Activated naive CD4-positive, alpha-beta T cell treated with anti-CD3 and anti-CD28 coated beads for 36 hours (primary cell): ENCODE data around the gene MICALL1. TPM values are rescaled to one million over a fixed set of nuclear protein-coding genes. Genes with fewer than 3 reads are reported as not detected.
"Not testable (repeated sequence)": the region's sequence is repeated elsewhere in the genome, so short reads cannot be mapped to it uniquely, and the experiment has no call there.

Source experiments
- CTCF ChIA-PET: fragments of 350-600 bp; sonication (Branson Sonifier 250); formaldehyde crosslinking; loops from one replicate; lab custom pipeline; 2021; ENCODE audit warnings: antibody characterized with exemption; lab: Charles Lee
- DNase-seq: peaks from one replicate; pipeline ENCODE4 v3.0.0-alpha.2; 2020
- H3K27ac Mint-ChIP-seq: one replicate; pipeline ENCODE4 v1.8.0; 2021; ENCODE audit warnings: mild to moderate bottlenecking, mixed read lengths
- H3K27me3 Mint-ChIP-seq: one replicate; pipeline ENCODE4 v1.8.0; 2021; ENCODE audit warnings: low read depth, mixed read lengths
- H3K36me3 Mint-ChIP-seq: one replicate; pipeline ENCODE4 v1.8.0; 2021; ENCODE audit warnings: low read depth, mixed read lengths
- H3K4me1 Mint-ChIP-seq: one replicate; pipeline ENCODE4 v1.8.0; 2021; ENCODE audit warnings: low read depth, mixed read lengths
- H3K4me3 Mint-ChIP-seq: one replicate; pipeline ENCODE4 v1.8.0; 2021; ENCODE audit warnings: mild to moderate bottlenecking, moderate library complexity, mixed read lengths
- H3K9me3 Mint-ChIP-seq: one replicate; pipeline ENCODE4 v1.8.0; 2021; ENCODE audit warnings: mixed read lengths
- intact Hi-C: fragments of 100-400 bp; cut with micrococcal nuclease; formaldehyde crosslinking; loops from one replicate; pipeline ENCODE4 v1.15.1; 2023
- total RNA-seq, 2 experiments: library from RNA; stranded (reverse); gene quantifications; one replicate each; pipeline ENCODE4 v1.2.3, GENCODE V29; 2021

MICALL1 gene
- total RNA-seq, 2 experiments from 2014 or later: 12.0 to 12.9 TPM

GRCh38 chr22:37932401-37932800, 26.3 kb downstream of the MICALL1 start:
- no peak overlapping the region for H3K4me3 Mint-ChIP-seq
- no peaks in the 10 kb centered on the region for H3K27me3 Mint-ChIP-seq
- DNase-seq: no peak
- H3K36me3 Mint-ChIP-seq: no peaks in the 10 kb centered on the region
- H3K27ac Mint-ChIP-seq: no peak overlapping the region
- no peaks in the 10 kb centered on the region for H3K9me3 Mint-ChIP-seq
- H3K4me1 Mint-ChIP-seq: peaks cover 12% of the 10 kb centered on the region
- CTCF ChIA-PET: interaction anchor here (1.0 to 5.5 kb wide), 5 partner anchors 14 to 115 kb away, joined by 3 to 39 read pairs (median 4); partner anchors contain the start of gene MICALL1
- intact Hi-C loops: no loop called here

- intact Hi-C loops: no loop called here
- no peaks in the 10 kb centered on the region for H3K27me3 Mint-ChIP-seq
- H3K27ac Mint-ChIP-seq: no peak overlapping the region
- no peak overlapping the region for H3K4me3 Mint-ChIP-seq
- DNase-seq: no peak
- H3K9me3 Mint-ChIP-seq: no peaks in the 10 kb centered on the region
- H3K36me3 Mint-ChIP-seq: peaks cover 2% of the 10 kb centered on the region
- peaks cover 12% of the 10 kb centered on the region for H3K4me1 Mint-ChIP-seq
- CTCF ChIA-PET: interaction anchor here (1.0 to 5.5 kb wide), 7 partner anchors 14 to 116 kb away, joined by 3 to 39 read pairs (median 5); partner anchors contain the start of gene MICALL1
Measured at GRCh38 chr22:37932821-37933578, 26.9 kb downstream of the MICALL1 start.

GRCh38 chr22:37933711-37934376, 27.7 kb downstream of the MICALL1 start:
- H3K36me3 Mint-ChIP-seq: peaks cover 2% of the 10 kb centered on the region
- H3K27ac Mint-ChIP-seq: peak overlapping the region; percentile 8
- no peaks in the 10 kb centered on the region for H3K9me3 Mint-ChIP-seq
- H3K4me3 Mint-ChIP-seq: no peak overlapping the region
- CTCF ChIA-PET: interaction anchor here (0.6 to 5.5 kb wide), 18 partner anchors 10 to 124 kb away, joined by 3 to 39 read pairs (median 5); partner anchors contain the start of genes ANKRD54 and MICALL1
- H3K4me1 Mint-ChIP-seq: peaks cover 12% of the 10 kb centered on the region
- peak; percentile 94 for DNase-seq
- intact Hi-C loops: loop anchor here (1.0 to 2.0 kb wide), 4 partner anchors 28 to 117 kb away; partner anchors contain the start of gene MICALL1
- H3K27me3 Mint-ChIP-seq: no peaks in the 10 kb centered on the region

- no peak for DNase-seq
- Mint-ChIP-seq H3K4me3 (no peak overlapping the region), H3K9me3 (no peaks in the 10 kb centered on the region), H3K36me3 (peaks cover 4% of the 10 kb centered on the region), H3K27ac (no peak overlapping the region), H3K4me1 (no peaks in the 10 kb centered on the region), H3K27me3 (no peaks in the 10 kb centered on the region)
- CTCF ChIA-PET: interaction anchor here (1.0 kb wide), 1 partner anchor 45 kb away, joined by 3 read pairs; no protein-coding TSS in a partner anchor
- intact Hi-C loops: no loop called here
Measured at GRCh38 chr22:37940698-37941376, 34.7 kb downstream of the MICALL1 start.

- DNase-seq: no peak
- no peaks in the 10 kb centered on the region for H3K27me3 Mint-ChIP-seq
- peaks cover 4% of the 10 kb centered on the region for H3K36me3 Mint-ChIP-seq
- CTCF ChIA-PET: interaction anchor here (1.4 kb wide), 1 partner anchor 11 kb away, joined by 4 read pairs; no protein-coding TSS in a partner anchor
- H3K4me3 Mint-ChIP-seq: no peak overlapping the region
- no peaks in the 10 kb centered on the region for H3K4me1 Mint-ChIP-seq
- intact Hi-C loops: no loop called here
- no peak overlapping the region for H3K27ac Mint-ChIP-seq
- H3K9me3 Mint-ChIP-seq: no peaks in the 10 kb centered on the region
Measured at GRCh38 chr22:37942133-37942532, 36.0 kb downstream of the MICALL1 start.

- CTCF ChIA-PET: interaction anchor here (1.3 kb wide), 1 partner anchor 9 kb away, joined by 5 read pairs; no protein-coding TSS in a partner anchor
- H3K9me3 Mint-ChIP-seq: no peaks in the 10 kb centered on the region
- no peak overlapping the region for H3K27ac Mint-ChIP-seq
- no peak for DNase-seq
- H3K27me3 Mint-ChIP-seq: no peaks in the 10 kb centered on the region
- intact Hi-C loops: no loop called here
- peaks cover 2% of the 10 kb centered on the region for H3K36me3 Mint-ChIP-seq
- H3K4me3 Mint-ChIP-seq: no peak overlapping the region
- no peaks in the 10 kb centered on the region for H3K4me1 Mint-ChIP-seq
Measured at GRCh38 chr22:37943136-37943824, 37.2 kb downstream of the MICALL1 start.

GRCh38 chr22:37943825-37944198, 37.7 kb downstream of the MICALL1 start:
- Mint-ChIP-seq H3K4me1 (no peaks in the 10 kb centered on the region), H3K9me3 (no peaks in the 10 kb centered on the region), H3K36me3 (peaks cover 2% of the 10 kb centered on the region), H3K4me3 (no peak overlapping the region), H3K27ac (no peak overlapping the region), H3K27me3 (no peaks in the 10 kb centered on the region)
- intact Hi-C loops: no loop called here
- CTCF ChIA-PET: interaction anchor here (1.3 kb wide), 1 partner anchor 10 kb away, joined by 5 read pairs; no protein-coding TSS in a partner anchor
- DNase-seq: no peak

- H3K4me1 Mint-ChIP-seq, intact Hi-C loops, H3K27ac Mint-ChIP-seq, DNase-seq, H3K36me3 Mint-ChIP-seq, H3K27me3 Mint-ChIP-seq, H3K9me3 Mint-ChIP-seq, H3K4me3 Mint-ChIP-seq: not testable (repeated sequence)
- CTCF ChIA-PET: interaction anchor here (1.3 kb wide), 1 partner anchor 10 kb away, joined by 5 read pairs; no protein-coding TSS in a partner anchor
Measured at GRCh38 chr22:37944423-37944822, 38.3 kb downstream of the MICALL1 start.

- H3K27me3 Mint-ChIP-seq, H3K36me3 Mint-ChIP-seq, H3K27ac Mint-ChIP-seq, DNase-seq, H3K4me3 Mint-ChIP-seq, intact Hi-C loops, CTCF ChIA-PET, H3K4me1 Mint-ChIP-seq, H3K9me3 Mint-ChIP-seq: not testable (repeated sequence)
Measured at GRCh38 chr22:37947142-37947795, 41.2 kb downstream of the MICALL1 start.

GRCh38 chr22:37951305-37951704, 45.2 kb downstream of the MICALL1 start:
- DNase-seq: no peak
- peaks cover 2% of the 10 kb centered on the region for H3K36me3 Mint-ChIP-seq
- H3K27me3 Mint-ChIP-seq: peaks cover 5% of the 10 kb centered on the region
- H3K27ac Mint-ChIP-seq: no peak overlapping the region
- CTCF ChIA-PET: interaction anchor here (0.6 to 1.3 kb wide), 2 partner anchors 88 to 336 kb away, joined by 3 to 4 read pairs; no protein-coding TSS in a partner anchor
- intact Hi-C loops: loop anchor here (5.0 kb wide), 1 partner anchor 134 kb away; no protein-coding TSS in a partner anchor
- H3K4me3 Mint-ChIP-seq: no peak overlapping the region
- peaks cover 22% of the 10 kb centered on the region for H3K4me1 Mint-ChIP-seq
- H3K9me3 Mint-ChIP-seq: no peaks in the 10 kb centered on the region

GRCh38 chr22:37952629-37953028, 46.5 kb downstream of the MICALL1 start:
- not testable (repeated sequence) for H3K27ac Mint-ChIP-seq, H3K36me3 Mint-ChIP-seq, DNase-seq, H3K27me3 Mint-ChIP-seq, H3K9me3 Mint-ChIP-seq
- Mint-ChIP-seq H3K4me1 (peaks cover 26% of the 10 kb centered on the region), H3K4me3 (peak overlapping the region; percentile 98)
- CTCF ChIA-PET: interaction anchor here (1.3 kb wide), 1 partner anchor 89 kb away, joined by 4 read pairs; no protein-coding TSS in a partner anchor
- intact Hi-C loops: loop anchor here (2.0 to 5.0 kb wide), 2 partner anchors 56 to 135 kb away; no protein-coding TSS in a partner anchor
